Effector memory CD8-positive, alpha-beta T cell (primary cell): ENCODE measurements around the gene ASTL.
A peak's percentile ranks its signal among the peaks of the same experiment; 100 is the strongest.

Source experiments
- ATAC-seq: fragments of 150-1000 bp; cut with Tn5 transposase; replicated peaks from 2 replicates; pipeline ENCODE4 v1.10.0; 2021; ENCODE audit warnings: mild to moderate bottlenecking, moderate library complexity
- DNase-seq, 3 experiments: peaks; one replicate each; pipeline ENCODE4 v3.0.0; 2021
- H3K27ac Mint-ChIP-seq, 2 donors: one replicate each; pipeline ENCODE4 v1.8.0; 2022; ENCODE audit warnings: mild to moderate bottlenecking in 2 of 2, mixed read lengths in 2 of 2, moderate library complexity in 2 of 2
- H3K27me3 Mint-ChIP-seq, 2 donors: one replicate each; pipeline ENCODE4 v1.8.0; 2022; ENCODE audit warnings: mixed read lengths in 2 of 2
- H3K36me3 Mint-ChIP-seq: one replicate; pipeline ENCODE4 v1.8.0; 2022; ENCODE audit warnings: mild to moderate bottlenecking, moderate library complexity, mixed read lengths; ENCODE audit not compliant: insufficient read depth
- H3K4me1 Mint-ChIP-seq, 2 donors: one replicate each; pipeline ENCODE4 v1.8.0; 2022; ENCODE audit warnings: low read depth in 2 of 2, mixed read lengths in 2 of 2
- H3K4me3 Mint-ChIP-seq, 2 donors: one replicate each; pipeline ENCODE4 v1.8.0; 2022; ENCODE audit warnings: mild to moderate bottlenecking in 2 of 2, mixed read lengths in 2 of 2, moderate library complexity in 2 of 2
- H3K9me3 Mint-ChIP-seq, 2 donors: one replicate each; pipeline ENCODE4 v1.8.0; 2022; ENCODE audit warnings: mixed read lengths in 2 of 2

Gene ASTL

DNA sequence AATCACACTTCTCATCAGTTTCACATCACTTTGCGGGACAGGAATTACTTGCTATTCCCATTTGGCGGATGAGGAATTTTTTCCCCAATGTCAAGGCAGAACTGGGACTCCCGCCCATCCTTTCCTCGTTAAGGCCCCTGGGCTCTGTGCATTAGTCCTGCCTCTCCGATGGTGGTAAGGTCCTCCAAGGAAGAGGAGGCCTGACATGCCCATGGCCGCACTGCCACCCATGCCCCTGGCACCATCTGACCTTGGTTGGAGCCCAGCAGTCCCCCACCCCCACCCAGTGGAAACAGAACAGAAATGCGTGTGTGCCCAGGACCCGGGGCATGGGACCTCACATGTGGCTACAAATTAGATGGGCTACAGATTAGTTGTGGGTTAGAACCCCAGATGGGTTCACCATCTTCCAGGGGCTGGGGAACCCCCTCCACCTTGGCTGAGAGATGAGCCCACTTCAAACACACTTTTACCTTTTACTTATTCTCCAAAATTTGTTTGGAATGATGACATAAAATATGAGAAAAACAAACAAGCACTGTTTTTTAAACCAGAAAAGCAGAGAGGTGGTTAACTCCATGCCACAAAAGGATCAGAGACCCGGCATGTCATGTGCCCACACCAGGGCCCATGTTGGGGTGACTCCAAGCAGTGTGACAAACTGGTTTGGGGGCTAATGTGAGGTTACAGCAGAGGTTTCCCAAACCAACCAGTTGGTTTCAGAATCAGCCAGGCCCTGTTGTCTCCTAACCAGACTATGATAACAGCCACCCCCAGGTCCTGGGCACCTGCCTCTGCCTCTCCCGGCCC is 17.9 kb upstream of the ASTL start:
- no peaks in the 10 kb centered on the region for H3K9me3 Mint-ChIP-seq
- peak; percentile 65 for ATAC-seq
- peak overlapping the region; percentile 75 to 78 for H3K4me3 Mint-ChIP-seq
- peak overlapping the region; percentile 93 to 96 for H3K27ac Mint-ChIP-seq
- H3K27me3 Mint-ChIP-seq: no peaks in the 10 kb centered on the region
- H3K36me3 Mint-ChIP-seq: peaks cover 19% of the 10 kb centered on the region
- peaks cover 59% of the 10 kb centered on the region in 2 donors for H3K4me1 Mint-ChIP-seq
- peak in 2 of 3 experiments; percentile 40 to 46 for DNase-seq

DNA sequence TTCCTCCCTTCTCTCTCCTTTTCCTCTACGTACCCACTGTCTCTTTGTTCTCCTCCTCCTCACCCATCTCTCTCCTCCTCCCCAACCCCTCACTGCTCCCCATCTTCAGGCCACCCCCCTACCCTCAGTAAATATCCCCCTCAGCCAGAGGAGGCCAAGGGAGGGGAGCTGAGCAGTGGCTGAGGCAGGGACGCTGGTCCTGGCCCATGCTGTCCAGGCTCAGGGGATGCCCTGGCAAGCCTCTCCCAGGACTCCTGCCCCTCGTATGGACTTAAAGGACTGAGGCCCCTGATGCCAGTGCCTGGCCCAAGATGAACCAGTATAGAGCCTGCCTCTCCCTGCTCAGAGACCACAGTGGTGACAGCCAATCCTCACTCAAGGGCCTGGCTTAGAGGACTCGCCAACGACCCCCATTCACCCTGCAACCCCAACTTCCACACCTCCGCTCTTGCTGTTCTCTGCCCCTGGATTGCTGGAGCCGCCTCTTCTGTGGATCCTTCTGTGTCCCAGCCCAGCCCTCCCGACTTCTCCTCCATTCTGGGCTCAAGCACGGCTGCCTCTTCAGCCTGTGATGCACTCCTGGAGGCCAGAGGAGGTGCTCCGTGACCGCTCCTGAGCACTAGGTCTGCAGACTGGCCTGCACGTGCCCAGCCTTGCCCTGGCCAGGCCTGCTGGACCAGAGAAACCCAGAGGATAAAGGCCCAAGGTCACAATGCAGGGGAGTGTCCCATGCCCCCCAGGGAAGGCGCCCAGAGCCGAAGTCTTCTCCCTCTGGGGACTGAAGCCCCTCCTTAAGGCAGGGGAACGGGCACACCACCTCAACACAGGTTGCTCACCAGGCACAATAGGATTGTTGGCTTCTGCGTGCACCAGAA is 16.4 kb upstream of the ASTL start:
- H3K36me3 Mint-ChIP-seq: peaks cover 22% of the 10 kb centered on the region
- ATAC-seq (no peak), DNase-seq (no peak)
- no peaks in the 10 kb centered on the region for H3K9me3 Mint-ChIP-seq
- no peak overlapping the region for H3K4me3 Mint-ChIP-seq
- H3K27ac Mint-ChIP-seq: peak overlapping the region in 1 of 2 donors; percentile 19
- no peaks in the 10 kb centered on the region for H3K27me3 Mint-ChIP-seq
- peaks cover 52 to 54% of the 10 kb centered on the region in 2 donors for H3K4me1 Mint-ChIP-seq

DNA sequence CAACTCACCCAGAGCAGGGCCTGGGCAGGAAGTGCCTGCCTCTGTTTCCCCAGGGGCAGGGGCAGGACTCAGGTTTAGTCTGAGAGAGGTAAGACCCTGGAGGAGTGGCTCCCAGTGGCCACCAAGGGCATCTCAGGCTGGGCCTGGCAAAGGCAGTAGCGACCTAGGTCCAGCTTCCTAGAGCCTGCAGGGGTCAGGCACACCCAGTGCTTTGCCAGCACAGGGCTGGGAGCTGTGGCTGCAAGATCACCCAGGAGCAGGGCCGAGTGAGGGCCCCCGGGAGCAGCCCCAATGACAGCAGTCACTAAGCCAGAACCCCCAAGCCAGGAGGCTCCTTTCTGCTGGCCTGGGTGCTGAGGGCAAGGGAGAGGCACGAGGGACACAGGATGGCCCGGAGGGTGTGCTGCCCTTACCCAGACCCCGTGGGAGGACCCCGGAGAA is 15.7 kb upstream of the ASTL start:
- Mint-ChIP-seq H3K36me3 (peaks cover 17% of the 10 kb centered on the region), H3K27me3 (no peaks in the 10 kb centered on the region), H3K9me3 (no peaks in the 10 kb centered on the region), H3K4me3 (no peak overlapping the region), H3K4me1 (peaks cover 45 to 49% of the 10 kb centered on the region in 2 donors), H3K27ac (peak overlapping the region; percentile 10 to 79)
- DNase-seq (no peak), ATAC-seq (no peak)

DNA sequence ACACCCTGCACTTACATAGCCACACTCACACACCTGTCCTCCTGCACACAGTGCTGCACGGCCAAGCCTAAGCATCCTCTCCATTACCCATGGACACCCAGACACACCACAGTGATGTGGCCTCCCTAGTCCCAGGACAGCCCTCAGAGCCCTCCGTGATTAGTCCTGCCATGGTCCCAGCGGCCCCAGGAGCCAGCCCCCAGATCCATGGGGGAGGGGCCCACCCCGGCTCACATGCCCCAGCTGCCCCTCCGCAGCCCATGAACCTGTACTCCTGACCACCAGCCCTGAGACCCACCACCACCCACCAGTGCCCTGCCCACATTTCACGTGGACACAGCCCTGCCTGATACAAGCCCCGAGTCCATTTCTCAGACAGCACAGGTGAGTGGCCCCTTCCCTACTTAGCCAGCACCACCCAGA is 15.0 kb upstream of the ASTL start:
- H3K9me3 Mint-ChIP-seq: no peaks in the 10 kb centered on the region
- H3K4me1 Mint-ChIP-seq: peaks cover 48 to 54% of the 10 kb centered on the region in 2 donors
- no peak overlapping the region for H3K4me3 Mint-ChIP-seq
- DNase-seq (peak in 1 of 3 experiments; percentile 0), ATAC-seq (no peak)
- H3K27ac Mint-ChIP-seq: peak overlapping the region; percentile 67 to 79
- H3K36me3 Mint-ChIP-seq: peaks cover 16% of the 10 kb centered on the region
- no peaks in the 10 kb centered on the region for H3K27me3 Mint-ChIP-seq

DNA sequence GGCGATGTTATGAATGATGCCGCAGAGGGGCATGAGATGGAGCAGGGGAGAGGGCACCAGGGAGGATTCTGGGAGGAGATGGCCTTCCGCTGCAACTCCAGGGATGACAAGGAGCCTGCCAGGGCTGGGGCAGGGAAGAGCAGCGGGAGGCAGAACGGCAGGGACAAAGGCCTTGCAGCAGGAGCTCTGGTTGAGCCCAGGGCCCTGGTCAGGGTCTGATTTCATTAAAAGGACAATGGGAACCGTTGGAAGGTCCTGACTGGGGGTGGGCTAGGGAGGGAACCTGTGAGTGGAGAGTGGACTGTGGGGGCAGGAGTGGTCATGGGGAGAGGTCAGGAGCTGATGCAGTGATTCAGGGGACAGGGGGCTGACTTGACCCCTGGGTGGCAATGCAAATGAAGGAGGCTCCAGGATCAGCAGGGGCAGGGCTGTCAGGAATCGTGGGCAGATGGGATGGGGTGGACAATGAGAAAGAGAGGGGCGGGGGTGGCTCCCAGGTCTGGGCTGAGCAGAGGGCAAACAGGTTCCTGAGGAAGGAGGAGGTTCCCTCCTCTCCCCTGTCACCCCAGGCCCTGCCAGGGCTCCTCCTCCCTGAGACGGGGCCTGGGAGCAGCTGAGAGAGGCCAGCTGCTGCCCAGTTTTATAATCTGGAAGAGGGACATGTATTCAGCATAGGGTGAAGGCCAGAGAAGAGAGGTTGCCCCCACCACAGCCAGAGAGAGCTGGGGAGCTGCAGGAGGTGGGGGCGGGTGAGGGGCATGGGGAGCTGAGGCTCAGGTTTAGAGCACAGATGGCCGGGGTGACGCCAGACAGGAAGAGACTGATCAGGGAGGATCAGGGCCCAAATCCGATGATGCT is 14.2 kb upstream of the ASTL start:
- DNase-seq: no peak
- peak overlapping the region; percentile 67 to 79 for H3K27ac Mint-ChIP-seq

DNA sequence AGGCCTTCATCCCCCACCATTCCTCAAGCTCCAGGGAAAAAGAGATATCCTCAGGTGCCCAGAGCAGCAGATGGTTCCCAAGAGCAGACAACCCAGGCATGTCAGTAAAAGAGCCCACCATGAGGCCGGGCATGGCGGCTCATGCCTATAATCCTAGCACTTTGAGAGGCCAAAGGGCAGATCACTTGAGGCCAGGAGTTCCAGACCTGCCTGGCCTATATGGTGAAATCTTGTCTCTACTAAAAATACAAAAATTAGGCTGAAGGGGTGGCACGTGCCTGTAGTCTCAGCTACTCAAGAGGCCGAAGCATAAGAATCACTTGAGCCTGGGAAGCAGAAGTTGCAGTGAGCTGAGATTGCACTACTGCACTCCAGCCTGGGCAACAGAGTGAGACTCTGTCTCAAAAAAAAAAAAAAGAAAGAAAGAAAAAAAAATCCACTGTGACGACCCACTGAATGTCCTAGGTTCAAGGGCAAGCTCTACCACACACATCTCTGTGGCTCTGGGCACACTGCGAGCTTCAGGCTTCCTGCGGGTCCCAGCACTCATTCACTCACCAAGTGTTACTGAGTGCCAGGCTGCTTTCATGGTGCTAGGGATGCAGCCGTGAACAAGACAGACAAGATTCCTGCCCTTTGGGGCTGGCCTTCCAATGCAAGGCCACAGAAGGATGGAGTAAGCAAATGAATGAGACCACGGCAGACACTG is 13.4 kb upstream of the ASTL start:
- peaks cover 49 to 52% of the 10 kb centered on the region in 2 donors for H3K4me1 Mint-ChIP-seq
- ATAC-seq (no peak), DNase-seq (no peak)
- no peaks in the 10 kb centered on the region for H3K9me3 Mint-ChIP-seq
- peak overlapping the region; percentile 79 to 90 for H3K27ac Mint-ChIP-seq
- peaks cover 26% of the 10 kb centered on the region for H3K36me3 Mint-ChIP-seq
- no peak overlapping the region for H3K4me3 Mint-ChIP-seq
- no peaks in the 10 kb centered on the region for H3K27me3 Mint-ChIP-seq

More for the DNA sequence above, 14.2 kb upstream of the ASTL start:
- peaks cover 49 to 52% of the 10 kb centered on the region in 2 donors for H3K4me1 Mint-ChIP-seq
- peak overlapping the region in 1 of 2 donors; percentile 38 for H3K4me3 Mint-ChIP-seq
- H3K27me3 Mint-ChIP-seq: no peaks in the 10 kb centered on the region
- H3K9me3 Mint-ChIP-seq: no peaks in the 10 kb centered on the region
- H3K36me3 Mint-ChIP-seq: peaks cover 20% of the 10 kb centered on the region
- ATAC-seq: no peak

DNA sequence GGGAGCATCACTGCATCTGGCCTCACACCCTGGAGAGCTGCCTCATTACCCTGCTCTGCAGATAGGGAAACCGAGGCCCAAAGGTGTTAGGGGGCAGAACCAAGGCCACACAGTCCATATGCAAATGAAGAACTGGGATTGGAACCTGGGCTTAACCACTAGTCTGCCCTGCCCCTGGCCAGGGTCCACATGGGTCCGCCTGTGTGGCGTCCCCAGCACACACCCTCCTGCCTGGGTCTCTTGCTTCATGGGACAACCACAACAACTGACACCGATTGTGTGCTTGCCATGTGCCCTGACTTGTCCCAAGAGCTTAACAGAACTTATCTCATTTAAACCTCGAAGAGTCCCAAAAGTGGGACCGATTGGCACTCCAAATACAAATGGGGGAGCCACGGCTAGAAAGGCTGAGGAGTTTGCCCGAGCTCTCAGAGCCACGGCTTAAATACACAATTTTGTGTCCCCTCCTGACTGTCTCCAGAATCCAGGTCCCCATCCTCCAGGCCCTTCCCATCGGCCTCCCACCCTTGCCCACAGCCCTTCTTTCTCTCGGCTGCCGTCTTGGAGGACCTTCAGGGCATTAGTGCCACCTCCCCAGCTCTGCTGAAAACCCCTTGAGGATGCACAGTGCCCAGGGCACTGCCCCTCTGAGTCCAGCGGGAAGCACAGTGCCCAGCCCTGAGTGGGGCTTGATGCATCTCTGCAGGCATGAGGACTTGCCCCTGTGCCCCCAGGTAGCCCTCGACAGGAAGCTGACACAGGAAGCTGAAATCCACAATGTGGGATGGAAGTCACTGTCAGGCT is 12.7 kb upstream of the ASTL start:
- peak overlapping the region; percentile 90 to 94 for H3K27ac Mint-ChIP-seq
- no peaks in the 10 kb centered on the region for H3K27me3 Mint-ChIP-seq
- no peak for DNase-seq
- peaks cover 48 to 52% of the 10 kb centered on the region in 2 donors for H3K4me1 Mint-ChIP-seq
- H3K4me3 Mint-ChIP-seq: no peak overlapping the region
- peaks cover 29% of the 10 kb centered on the region for H3K36me3 Mint-ChIP-seq
- no peaks in the 10 kb centered on the region for H3K9me3 Mint-ChIP-seq
- no peak for ATAC-seq

DNA sequence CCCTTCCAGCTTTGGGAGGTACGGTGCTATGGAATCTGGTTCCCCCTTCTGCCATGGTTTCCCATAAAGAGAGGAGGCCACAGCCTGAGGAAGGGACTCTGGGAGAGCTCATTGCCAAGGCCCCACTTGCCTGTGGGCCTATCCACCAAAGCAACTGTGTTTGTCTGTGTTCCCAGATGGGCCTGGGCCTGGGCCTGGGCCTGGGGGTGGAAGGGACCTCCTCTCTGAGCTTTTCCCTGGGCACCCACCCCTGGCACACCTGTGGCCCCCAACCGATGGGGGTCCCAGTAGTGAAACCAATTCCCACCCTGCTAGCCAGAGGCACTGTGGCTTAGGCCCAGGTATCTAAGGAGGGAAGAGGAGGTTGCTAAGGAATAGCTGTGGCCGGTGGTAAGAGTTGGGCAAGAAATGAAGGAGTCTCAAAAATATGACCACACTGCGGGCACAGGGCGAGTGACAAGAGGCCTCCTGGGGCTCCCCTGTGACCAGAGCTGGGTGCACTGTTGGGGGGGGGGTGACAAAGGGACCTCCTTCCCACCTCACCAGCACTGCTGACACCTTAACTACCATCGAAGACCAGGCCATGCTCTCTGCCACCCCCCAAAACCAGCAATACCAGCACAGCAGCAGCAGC is 11.8 kb upstream of the ASTL start:
- H3K36me3 Mint-ChIP-seq: peaks cover 38% of the 10 kb centered on the region
- peak overlapping the region in 1 of 2 donors; percentile 18 for H3K4me3 Mint-ChIP-seq
- no peaks in the 10 kb centered on the region for H3K9me3 Mint-ChIP-seq
- peak in 1 of 3 experiments; percentile 1 for DNase-seq
- H3K4me1 Mint-ChIP-seq: peaks cover 47 to 50% of the 10 kb centered on the region in 2 donors
- H3K27me3 Mint-ChIP-seq: no peaks in the 10 kb centered on the region
- peak overlapping the region; percentile 90 to 94 for H3K27ac Mint-ChIP-seq
- no peak for ATAC-seq

DNA sequence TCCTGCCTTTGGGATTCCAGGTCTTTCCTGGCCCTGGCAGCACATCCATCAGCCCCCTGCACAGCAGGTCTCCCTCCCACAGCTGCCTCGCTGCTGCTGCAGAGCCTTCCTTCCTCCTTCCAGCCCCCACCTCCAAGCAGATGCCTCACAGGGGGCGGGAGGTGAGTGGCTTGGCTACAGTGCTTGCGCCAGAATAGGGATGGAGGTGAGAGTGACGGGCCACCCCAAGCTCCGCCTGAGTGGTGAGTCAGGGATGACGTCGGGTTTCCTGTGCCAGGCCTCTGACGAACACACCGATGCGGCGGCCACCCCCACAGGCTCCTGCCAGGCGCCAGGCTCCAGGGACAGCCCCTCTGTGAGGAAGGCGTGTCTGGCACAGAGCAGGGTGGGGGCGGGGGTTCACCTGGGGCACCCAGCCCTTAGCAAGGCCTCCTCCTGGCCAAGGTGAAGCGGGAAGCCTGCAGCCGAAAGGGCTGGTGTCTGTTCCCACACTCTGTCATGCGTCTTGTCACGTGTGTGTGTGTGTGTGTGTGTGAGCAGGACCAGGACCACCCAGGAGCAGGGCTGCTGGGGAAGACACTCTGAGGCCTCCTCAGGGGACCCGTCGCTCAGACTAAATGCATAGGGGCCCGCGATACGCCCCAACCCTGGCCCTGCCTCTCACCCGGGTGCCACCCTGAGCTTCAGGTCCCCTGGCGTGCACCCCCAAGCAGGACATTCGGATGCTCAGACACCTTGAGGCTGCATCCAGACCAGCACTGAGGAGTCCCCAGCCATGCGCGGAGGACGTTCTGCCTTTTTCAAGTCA is 10.3 kb upstream of the ASTL start:
- peak overlapping the region; percentile 94 to 97 for H3K27ac Mint-ChIP-seq
- no peaks in the 10 kb centered on the region for H3K9me3 Mint-ChIP-seq
- peaks cover 52 to 56% of the 10 kb centered on the region in 2 donors for H3K4me1 Mint-ChIP-seq
- peaks cover 51% of the 10 kb centered on the region for H3K36me3 Mint-ChIP-seq
- H3K4me3 Mint-ChIP-seq: peak overlapping the region; percentile 93 to 95
- ATAC-seq (peak; percentile 73), DNase-seq (peak; percentile 96)
- no peaks in the 10 kb centered on the region for H3K27me3 Mint-ChIP-seq

DNA sequence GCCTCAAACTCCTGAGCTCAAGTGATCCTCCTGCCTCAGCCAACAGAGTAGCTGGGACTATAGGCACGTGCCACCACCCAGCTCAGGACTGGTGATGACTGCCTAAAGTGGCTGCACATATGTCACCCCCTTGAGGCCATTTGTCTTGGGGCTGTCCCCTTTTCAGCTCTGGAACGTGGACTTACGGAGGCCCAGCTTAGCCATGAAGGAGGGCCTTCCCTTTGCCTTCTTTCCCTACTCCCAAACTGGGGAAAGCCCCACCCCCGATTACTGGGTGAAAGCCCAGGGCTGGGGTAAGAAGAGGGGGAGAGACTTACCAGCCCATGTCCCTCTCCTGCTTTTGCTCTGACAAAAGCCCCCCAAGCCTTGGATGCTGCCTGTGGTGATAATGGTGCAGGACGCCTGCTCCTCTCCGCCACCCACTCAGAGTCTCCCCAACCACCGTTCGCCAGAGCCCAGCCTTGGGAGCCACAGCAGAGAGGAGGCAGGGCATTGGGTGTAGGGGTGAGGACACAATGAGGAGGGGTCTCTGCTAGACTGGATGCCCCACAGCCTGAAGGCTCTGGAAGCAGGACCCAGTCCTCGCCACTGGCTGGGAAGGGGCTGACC is 9.4 kb upstream of the ASTL start:
- Mint-ChIP-seq H3K4me3 (peak overlapping the region; percentile 93 to 95), H3K27me3 (no peaks in the 10 kb centered on the region), H3K9me3 (no peaks in the 10 kb centered on the region), H3K4me1 (peaks cover 47 to 62% of the 10 kb centered on the region in 2 donors), H3K27ac (peak overlapping the region; percentile 94 to 97), H3K36me3 (peaks cover 60% of the 10 kb centered on the region)
- DNase-seq: no peak
- ATAC-seq: no peak
